RWPE2 (cell line): ENCODE results near the gene SLC26A1.

Source experiments
- ATAC-seq: fragments of 200-7000 bp; cut with Tn5 transposase; 3 replicates; pipeline ENCODE4 v1.9.1; 2021; ENCODE audit warnings: low read depth
- DNase-seq: peaks from one replicate; pipeline ENCODE4 v3.0.0-alpha.2; 2020; ENCODE audit warnings: low spot score
- H3K27ac ChIP-seq: fragments of 450-650 bp; 2 replicates; pipeline ENCODE4 v1.5.1; 2017; ENCODE audit warnings: mild to moderate bottlenecking; ENCODE audit not compliant: poor library complexity, severe bottlenecking
- H3K27me3 ChIP-seq: fragments of 250-450 bp; sonication (Bioruptor Pico); 2 replicates; pipeline ENCODE4 v1.5.1; 2021; ENCODE audit warnings: mild to moderate bottlenecking, moderate library complexity; ENCODE audit not compliant: insufficient read depth, poor library complexity, severe bottlenecking
- H3K36me3 ChIP-seq: fragments of 250-450 bp; sonication (Bioruptor Pico); 2 replicates; pipeline ENCODE4 v1.5.1; 2020; ENCODE audit warnings: low read depth, mild to moderate bottlenecking, moderate library complexity
- H3K4me1 ChIP-seq: fragments of 250-450 bp; sonication (Bioruptor Pico); 2 replicates; pipeline ENCODE4 v1.5.1; 2021; ENCODE audit warnings: mild to moderate bottlenecking, moderate library complexity; ENCODE audit not compliant: insufficient read depth, poor library complexity, severe bottlenecking
- H3K4me3 ChIP-seq: fragments of 250-450 bp; sonication (Bioruptor Pico); 2 replicates; pipeline ENCODE4 v1.5.1; 2021; ENCODE audit warnings: mild to moderate bottlenecking, moderate library complexity; ENCODE audit not compliant: severe bottlenecking
- H3K9me3 ChIP-seq: fragments of 250-450 bp; sonication (Bioruptor Pico); 2 replicates; pipeline ENCODE4 v1.5.1; 2021; ENCODE audit warnings: mild to moderate bottlenecking, moderate library complexity; ENCODE audit not compliant: severe bottlenecking
- CTCF ChIP-seq: fragments of 450-650 bp; IDR thresholded peaks from one replicate; pipeline ENCODE4 v1.5.1; 2017; ENCODE audit warnings: mild to moderate bottlenecking, moderate library complexity; ENCODE audit not compliant: poor library complexity, severe bottlenecking

SLC26A1 gene

GRCh38 chr4:993111-994029 lies at the start of gene SLC26A1:
Gene SLC26A1 (minus strand): TSS chr4:993404. CDS start chr4:991703, 1,701 bp downstream.
- no peak within 1 kb of the TSS for H3K27ac ChIP-seq
- no peak within 1 kb of the TSS for H3K4me3 ChIP-seq
- no peak for TF ChIP-seq CTCF
- H3K27me3 ChIP-seq: peaks cover 23% of the 10 kb centered on the region
- no peaks in the 10 kb centered on the region for H3K4me1 ChIP-seq
- H3K36me3 ChIP-seq: no peaks in the 10 kb centered on the region
- ATAC-seq: no peak
- no peaks in the 10 kb centered on the region for H3K9me3 ChIP-seq
- no peak for DNase-seq

- ATAC-seq (no peak), DNase-seq (no peak)
- no peak for TF ChIP-seq CTCF
- no peak overlapping the region for H3K4me3 ChIP-seq
- H3K27me3 ChIP-seq: peaks cover 13% of the 10 kb centered on the region
- peak overlapping the region; percentile 55 for H3K27ac ChIP-seq
- H3K4me1 ChIP-seq: peaks cover 27% of the 10 kb centered on the region
- no peaks in the 10 kb centered on the region for H3K9me3 ChIP-seq
- no peaks in the 10 kb centered on the region for H3K36me3 ChIP-seq
These were observed 49.3 kb upstream of the SLC26A1 start for GRCh38 chr4:1042352-1043055.

GRCh38 chr4:1041936-1042330 lies 48.7 kb upstream of the SLC26A1 start:
- H3K4me3 ChIP-seq: no peak overlapping the region
- H3K4me1 ChIP-seq: peaks cover 27% of the 10 kb centered on the region
- DNase-seq: no peak
- no peak for ATAC-seq
- H3K9me3 ChIP-seq: no peaks in the 10 kb centered on the region
- TF ChIP-seq CTCF: no peak
- H3K36me3 ChIP-seq: no peaks in the 10 kb centered on the region
- peak overlapping the region; percentile 55 for H3K27ac ChIP-seq
- H3K27me3 ChIP-seq: peaks cover 13% of the 10 kb centered on the region

GRCh38 chr4:1041147-1041935 lies 48.1 kb upstream of the SLC26A1 start:
- Histone ChIP-seq H3K4me1 (peaks cover 27% of the 10 kb centered on the region), H3K4me3 (no peak overlapping the region), H3K27me3 (peaks cover 13% of the 10 kb centered on the region), H3K9me3 (no peaks in the 10 kb centered on the region), H3K36me3 (no peaks in the 10 kb centered on the region), H3K27ac (peak overlapping the region; percentile 55)
- no peak for TF ChIP-seq CTCF
- DNase-seq: no peak
- 0 out of 3 replicates have a peak, but pooled peaks have one; percentile 8 for ATAC-seq
